Liver (tissue), 9 donors: ENCODE results near the gene SIMC1. TPM values are rescaled to one million over a fixed set of nuclear protein-coding genes. Genes with fewer than 3 reads are reported as not detected.
"Not testable (repeated sequence)": the region's sequence is repeated elsewhere in the genome, so short reads cannot be mapped to it uniquely, and the experiment has no call there.

ENCODE experiments used
- DNase-seq: peaks from one replicate; pipeline ENCODE4 v3.0.0-alpha.2; 2017; ENCODE audit warnings: low spot score
- H3K27ac ChIP-seq, 2 donors: one replicate each; pipeline ENCODE4 v1.7.0; 2013; ENCODE audit warnings: inconsistent platforms in 2 of 2, low read length in 2 of 2, control low read depth in 1 of 2, low read depth in 1 of 2, mild to moderate bottlenecking in 1 of 2
- H3K27me3 ChIP-seq, 4 donors: one replicate each; pipeline versions ENCODE4 v1.6.1 to v1.7.0; 2013; ENCODE audit warnings: low read length in 3 of 4, inconsistent platforms in 1 of 4, mild to moderate bottlenecking in 1 of 4, moderate library complexity in 1 of 4; ENCODE audit not compliant: control insufficient read depth in 4 of 4, insufficient read depth in 4 of 4
- H3K36me3 ChIP-seq, 4 donors: one replicate each; pipeline versions ENCODE4 v1.6.1 to v1.7.0; 2013; ENCODE audit warnings: low read length in 3 of 4, mild to moderate bottlenecking in 3 of 4, low read depth in 1 of 4, moderate library complexity in 1 of 4; ENCODE audit not compliant: control insufficient read depth in 4 of 4, insufficient read depth in 3 of 4
- H3K4me1 ChIP-seq, 4 donors: one replicate each; pipeline versions ENCODE4 v1.6.1 to v1.7.0; 2013; ENCODE audit warnings: low read length in 3 of 4, mild to moderate bottlenecking in 3 of 4, moderate library complexity in 1 of 4; ENCODE audit not compliant: control insufficient read depth in 4 of 4, insufficient read depth in 4 of 4
- H3K4me3 ChIP-seq, 3 donors: one replicate each; pipeline versions ENCODE4 v1.6.1 to v1.7.0; 2013; ENCODE audit warnings: low read length in 3 of 3, control low read depth in 1 of 3, low read depth in 1 of 3, mild to moderate bottlenecking in 1 of 3
- H3K9ac ChIP-seq, 2 donors: one replicate each; pipeline ENCODE4 v1.7.0; 2013; ENCODE audit warnings: low read length in 2 of 2, mild to moderate bottlenecking in 2 of 2, moderate library complexity in 2 of 2, control low read depth in 1 of 2, low read depth in 1 of 2
- H3K9me3 ChIP-seq, 4 donors: one replicate each; pipeline versions ENCODE4 v1.6.1 to v1.7.0; 2013; ENCODE audit warnings: low read length in 3 of 4; ENCODE audit not compliant: control insufficient read depth in 4 of 4
- EGR1 ChIP-seq, 2 donors: IDR thresholded peaks; 2 replicates each; pipeline ENCODE4 v1.6.1; 2016 to 2018; ENCODE audit warnings: antibody characterized with exemption in 2 of 2, low read depth in 2 of 2
- FOXA1 ChIP-seq: IDR thresholded peaks from 2 replicates; pipeline ENCODE4 v1.6.1; 2016; ENCODE audit warnings: antibody characterized with exemption
- FOXA2 ChIP-seq: IDR thresholded peaks from 2 replicates; pipeline ENCODE4 v1.6.1; 2016; ENCODE audit warnings: antibody characterized with exemption
- HNF4A ChIP-seq, 2 donors: conservative IDR thresholded peaks; 2 replicates each; pipeline ENCODE4 v1.6.1; 2016; ENCODE audit warnings: antibody characterized with exemption in 2 of 2, mild to moderate bottlenecking in 2 of 2
- RAD21 ChIP-seq, 2 donors: IDR thresholded peaks; 2 replicates each; pipeline ENCODE4 v1.6.1; 2016; ENCODE audit warnings: antibody characterized with exemption in 2 of 2, mild to moderate bottlenecking in 2 of 2
- REST ChIP-seq: IDR thresholded peaks from 2 replicates; pipeline ENCODE4 v1.6.1; 2016; ENCODE audit warnings: antibody characterized with exemption, mild to moderate bottlenecking
- RXRA ChIP-seq, 2 donors: IDR thresholded peaks; 2 replicates each; pipeline ENCODE4 v1.6.1; 2017 to 2018; ENCODE audit warnings: antibody characterized with exemption in 2 of 2, mild to moderate bottlenecking in 1 of 2
- WGBS: extraction: QIAGEN DNeasy Blood & Tissue Kit; methylation state at CpG from one replicate; pipeline ENCODE4 v1.1.7; 2013; 5-methylcytosine and 5-hydroxymethylcytosine counted together
- polyA plus RNA-seq, 2 donors: library from polyadenylated mRNA; stranded (reverse) in 1 of 2; unstranded in 1 of 2; fragments of 200-250 nt in 1 of 2; fragments of >200 nt in 1 of 2; fragmentation: Nextera tagmentation in 1 of 2; extraction: Ambion mirVana in 1 of 2; gene quantifications; one replicate each; pipeline versions ENCODE4 v1.2.1 to v1.2.3, GENCODE V29; 2013 to 2015
- total RNA-seq, 2 donors: library from RNA; depleted of rRNA; stranded (reverse); fragments of >200 nt; gene quantifications; one replicate each; pipeline ENCODE4 v1.2.3, GENCODE V29; 2014
- donor health status: healthy.
- donor health status: healthy.
- donor health status: healthy.
- donor health status: healthy.
- donor health status: healthy.

SIMC1 gene
- total and polyA plus RNA-seq, 4 donors, result 2.5 to 8.9 (median 6.2) TPM

- not testable (repeated sequence) for H3K27me3 ChIP-seq, DNase-seq, H3K9ac ChIP-seq, H3K36me3 ChIP-seq, H3K4me1 ChIP-seq, H3K27ac ChIP-seq, H3K9me3 ChIP-seq, H3K4me3 ChIP-seq
- WGBS, result 92% methylated on average over 14 of the region's 14 CpGs
These were observed 52.0 kb downstream of the SIMC1 start for GRCh38 chr5:176290057-176290840.

GRCh38 chr5:176305356-176305755 lies 67.1 kb downstream of the SIMC1 start:
- H3K9me3 ChIP-seq, H3K4me3 ChIP-seq, H3K4me1 ChIP-seq, H3K36me3 ChIP-seq, DNase-seq, H3K9ac ChIP-seq, H3K27me3 ChIP-seq, H3K27ac ChIP-seq: not testable (repeated sequence)
- WGBS, result 95% methylated on average over 14 of the region's 31 CpGs

- H3K36me3 ChIP-seq, result peaks cover 4 to 20% (median 7%) of the 10 kb centered on the region in 4 donors
- H3K9ac ChIP-seq, result no peak overlapping the region
- WGBS, result 50% methylated on average over 7 of the region's 7 CpGs
- H3K4me1 ChIP-seq, result peaks cover 0 to 18% (median 11%) of the 10 kb centered on the region in 4 donors
- TF ChIP-seq FOXA1, result no peak
- TF ChIP-seq REST, result no peak
- TF ChIP-seq HNF4A (conservative IDR thresholded peaks at IDR 0.05), result no peak
- TF ChIP-seq FOXA2, result no peak
- TF ChIP-seq EGR1 (IDR thresholded peaks at IDR 0.05; ENCODE audit: low read depth in 2 of 2), result no peak
- no peak for TF ChIP-seq RXRA (IDR thresholded peaks at IDR 0.05)
- TF ChIP-seq RAD21 (IDR thresholded peaks at IDR 0.05), result peak in 1 of 2 donors; percentile 5
- peak overlapping the region; percentile 0 to 29 for H3K27ac ChIP-seq
- H3K27me3 ChIP-seq, result no peaks in the 10 kb centered on the region
- peak overlapping the region in 1 of 3 donors; percentile 9 for H3K4me3 ChIP-seq
- H3K9me3 ChIP-seq, result no peaks in the 10 kb centered on the region
- DNase-seq, result no peak
These were observed 79.5 kb downstream of the SIMC1 start for GRCh38 chr5:176317534-176318374.
